NCI-H2081 treated with DMSO at 0.1 percent for 48 hours (cell line): ENCODE results near the gene ATG7.

Experiments used
- DNase-seq: peaks from one replicate; lab custom pipeline; 2025; lab: John Stamatoyannopoulos, UW

Gene ATG7

DNA sequence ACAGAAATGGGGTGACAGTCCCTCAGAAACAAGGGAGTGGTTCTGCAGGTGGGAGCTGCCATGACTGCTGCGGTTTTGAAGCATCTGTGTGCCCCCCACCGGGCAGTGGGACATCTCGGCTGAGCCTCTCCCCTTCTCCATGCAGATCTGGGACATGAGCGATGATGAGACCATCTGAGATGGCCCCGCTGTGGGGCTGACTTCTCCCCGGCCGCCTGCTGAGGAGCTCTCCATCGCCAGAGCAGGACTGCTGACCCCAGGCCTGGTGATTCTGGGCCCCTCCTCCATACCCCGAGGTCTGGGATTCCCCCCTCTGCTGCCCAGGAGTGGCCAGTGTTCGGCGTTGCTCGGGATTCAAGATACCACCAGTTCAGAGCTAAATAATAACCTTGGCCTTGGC is 282.5 kb downstream of the ATG7 start:
- no peak for DNase-seq

DNA sequence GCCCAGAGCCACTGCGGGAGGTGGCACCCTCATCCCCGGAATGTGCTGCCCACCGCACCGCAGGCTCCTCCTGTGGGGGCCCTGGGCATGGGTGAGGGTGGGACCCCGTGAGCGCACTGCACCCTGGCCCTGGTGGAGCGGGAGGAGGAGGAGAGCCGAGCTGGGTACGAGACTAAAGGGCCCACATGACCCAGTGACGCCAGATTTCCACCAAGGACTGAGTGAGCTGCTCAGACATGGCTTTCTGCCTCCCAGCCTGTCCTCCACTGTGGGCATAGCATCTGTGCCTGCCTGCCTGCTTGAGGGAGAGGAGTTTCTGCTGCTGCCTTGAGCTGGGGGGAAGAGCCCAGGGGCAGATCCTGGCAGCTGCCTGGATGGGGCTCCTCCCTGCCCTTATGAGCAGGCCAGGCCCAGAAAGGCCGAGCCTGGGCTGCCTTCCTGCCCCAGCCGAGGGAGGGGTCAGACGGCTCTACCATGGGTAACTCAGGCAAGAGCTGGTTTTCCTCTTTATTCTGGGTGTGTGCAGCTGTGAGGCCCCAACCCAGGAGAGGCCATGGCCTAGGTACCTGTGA is 283.1 kb downstream of the ATG7 start:
- no peak for DNase-seq

DNA sequence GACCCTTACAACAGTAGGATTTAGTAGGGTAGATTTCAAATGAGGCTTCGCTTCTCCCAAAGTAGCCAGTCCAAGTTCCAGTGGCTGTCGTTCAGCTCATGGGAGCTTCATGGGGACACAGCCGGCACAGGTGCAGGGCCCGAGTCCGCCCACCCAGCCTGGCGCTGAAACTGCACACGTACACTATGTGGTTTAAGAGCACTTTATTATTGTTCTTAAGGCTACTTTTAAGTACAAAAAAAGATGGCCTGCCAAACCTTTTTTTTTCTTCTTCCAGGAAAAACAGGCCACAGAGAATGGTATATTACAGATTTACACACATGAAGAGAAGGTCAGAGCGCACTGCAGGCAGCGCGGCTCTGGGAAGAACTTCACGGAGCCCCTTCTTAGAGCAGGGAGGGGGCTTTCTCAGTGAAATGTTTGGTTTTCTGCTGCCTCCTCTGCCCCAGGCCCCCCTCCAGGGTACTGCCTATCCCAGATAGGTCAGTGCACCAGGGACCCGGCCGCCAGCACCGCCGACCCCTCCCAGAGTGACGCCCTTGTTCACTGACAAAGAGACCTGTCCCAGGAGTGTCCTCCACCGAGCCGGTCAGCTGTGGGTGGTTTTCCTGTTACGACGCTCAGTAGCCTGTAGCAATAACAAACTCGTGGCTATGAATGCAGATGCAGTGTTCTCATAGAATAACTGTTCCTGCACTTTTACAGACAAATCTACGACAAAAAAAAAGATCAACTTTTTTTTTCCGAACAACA is 283.9 kb downstream of the ATG7 start:
- DNase-seq, result no peak

DNA sequence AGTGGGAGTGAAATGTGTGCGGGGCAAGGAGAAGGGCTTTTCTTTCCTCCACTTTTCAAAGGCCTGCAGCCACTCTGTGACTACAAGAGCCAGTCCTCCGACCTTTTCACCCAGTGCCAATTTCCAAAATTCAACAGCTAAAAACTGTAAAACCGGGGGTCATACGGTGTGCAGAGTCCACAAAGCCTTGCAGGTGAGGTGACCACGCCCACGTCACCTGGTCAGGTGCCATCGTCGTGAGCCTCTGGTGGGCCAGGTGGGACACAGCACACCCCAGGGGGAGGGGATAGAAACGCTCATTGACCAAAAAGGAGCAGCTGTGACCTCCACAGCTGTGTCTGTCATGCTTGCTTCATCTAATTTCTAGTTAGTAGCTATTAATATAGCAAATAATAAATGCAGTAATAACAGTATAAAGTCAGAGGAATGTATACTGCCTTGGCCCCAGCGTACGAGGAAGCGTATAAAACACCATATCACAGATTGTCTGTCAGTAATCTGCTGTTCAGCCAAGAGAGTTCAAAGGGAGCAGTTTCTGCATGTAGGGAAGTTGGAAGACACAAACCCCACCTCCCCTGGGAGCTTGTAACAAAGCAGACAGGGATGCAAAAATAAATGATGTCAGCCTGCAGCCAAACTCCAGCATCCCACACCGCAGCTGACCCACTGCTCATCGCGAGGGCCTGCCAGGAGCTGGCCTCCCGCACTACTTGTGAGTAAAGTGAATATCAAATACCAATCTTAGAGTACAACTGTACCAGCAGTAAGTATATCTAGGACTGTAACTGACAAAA is 284.9 kb downstream of the ATG7 start:
- no peak for DNase-seq

DNA sequence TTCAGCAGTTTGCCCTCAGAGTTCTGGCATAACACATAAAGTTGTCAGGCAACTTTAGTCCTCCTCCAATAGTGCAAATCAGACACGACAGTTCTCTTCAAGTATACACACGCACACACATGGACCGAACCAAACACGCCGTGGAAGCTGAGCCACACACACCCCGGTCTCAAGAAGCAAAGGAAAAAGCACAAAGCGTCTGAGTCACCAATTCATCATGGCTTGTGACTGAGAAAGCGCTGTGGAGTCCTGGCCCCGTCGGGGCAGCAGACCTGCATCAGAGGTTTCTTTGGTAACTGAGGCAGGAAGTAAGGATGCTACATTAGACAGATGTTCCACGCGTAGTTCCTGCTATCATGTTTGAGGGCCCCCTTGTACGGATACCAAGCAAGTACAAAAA is 285.8 kb downstream of the ATG7 start:
- DNase-seq, result no peak

DNA sequence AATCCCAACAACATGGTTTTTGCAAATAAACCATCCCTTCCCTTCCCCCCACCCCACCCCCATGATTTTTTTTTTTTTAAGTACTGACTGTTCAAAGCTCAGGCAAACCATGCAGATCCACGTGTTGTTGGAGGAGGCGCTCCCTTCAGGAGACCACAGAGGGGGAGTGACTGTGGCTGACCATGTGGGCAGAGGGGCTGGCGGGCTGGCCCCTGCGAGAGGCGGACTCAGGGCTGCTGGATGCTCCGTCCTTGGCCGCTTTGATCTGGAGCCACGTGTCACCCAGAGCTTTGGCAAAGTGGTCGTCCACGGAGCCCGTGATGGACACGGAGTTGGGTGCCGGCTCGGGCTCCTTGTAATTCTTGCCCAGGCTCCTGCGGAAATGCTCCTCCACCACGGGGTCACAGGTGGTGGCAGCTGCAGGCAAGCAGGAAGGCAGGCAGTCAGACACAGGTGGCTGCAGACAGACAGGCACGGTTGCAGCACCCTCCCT is 286.3 kb downstream of the ATG7 start:
- DNase-seq, result no peak

DNA sequence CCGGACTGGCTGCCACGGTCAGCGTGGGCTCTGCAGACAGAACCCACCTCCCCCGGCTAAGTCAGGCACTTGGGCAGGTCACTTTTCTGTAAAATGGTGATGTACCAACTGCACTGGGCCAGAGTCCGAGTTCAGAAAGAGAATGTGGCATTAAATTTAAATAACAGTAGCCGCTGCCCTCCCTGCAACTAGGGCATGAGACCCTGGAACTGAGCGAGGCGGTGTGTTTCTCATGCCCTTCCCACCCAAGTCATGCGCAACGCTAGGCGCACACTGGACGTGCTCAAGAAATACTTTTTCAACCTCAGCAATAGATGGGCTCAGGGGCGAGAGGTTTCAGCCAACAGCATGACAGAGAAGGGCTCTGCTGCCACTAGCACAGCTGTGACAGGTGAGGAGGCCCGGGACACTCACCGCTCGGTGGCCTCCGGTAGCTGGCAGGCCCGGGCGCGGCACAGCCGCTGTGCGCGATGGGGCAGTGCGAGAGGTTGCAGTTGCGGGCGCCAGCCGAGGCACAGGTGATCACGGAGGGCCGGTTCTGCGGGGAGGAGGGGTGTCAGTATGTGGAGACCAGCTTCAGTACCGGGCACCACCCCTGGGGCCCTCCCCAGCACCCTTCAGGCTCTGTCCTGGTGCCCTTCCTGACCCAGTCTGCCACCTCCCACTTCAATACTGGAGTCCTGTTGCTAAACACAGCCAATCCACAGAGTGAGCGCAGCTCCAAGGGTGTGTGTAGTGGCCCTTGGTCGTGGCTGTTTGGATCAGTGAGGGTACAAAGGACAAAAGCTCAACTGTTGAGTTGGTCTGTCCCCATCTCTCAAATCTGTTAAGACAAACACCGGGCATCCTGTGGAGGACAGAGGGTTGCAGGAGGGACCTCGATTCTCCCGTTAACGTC is 287.0 kb downstream of the ATG7 start:
- DNase-seq, result no peak

DNA sequence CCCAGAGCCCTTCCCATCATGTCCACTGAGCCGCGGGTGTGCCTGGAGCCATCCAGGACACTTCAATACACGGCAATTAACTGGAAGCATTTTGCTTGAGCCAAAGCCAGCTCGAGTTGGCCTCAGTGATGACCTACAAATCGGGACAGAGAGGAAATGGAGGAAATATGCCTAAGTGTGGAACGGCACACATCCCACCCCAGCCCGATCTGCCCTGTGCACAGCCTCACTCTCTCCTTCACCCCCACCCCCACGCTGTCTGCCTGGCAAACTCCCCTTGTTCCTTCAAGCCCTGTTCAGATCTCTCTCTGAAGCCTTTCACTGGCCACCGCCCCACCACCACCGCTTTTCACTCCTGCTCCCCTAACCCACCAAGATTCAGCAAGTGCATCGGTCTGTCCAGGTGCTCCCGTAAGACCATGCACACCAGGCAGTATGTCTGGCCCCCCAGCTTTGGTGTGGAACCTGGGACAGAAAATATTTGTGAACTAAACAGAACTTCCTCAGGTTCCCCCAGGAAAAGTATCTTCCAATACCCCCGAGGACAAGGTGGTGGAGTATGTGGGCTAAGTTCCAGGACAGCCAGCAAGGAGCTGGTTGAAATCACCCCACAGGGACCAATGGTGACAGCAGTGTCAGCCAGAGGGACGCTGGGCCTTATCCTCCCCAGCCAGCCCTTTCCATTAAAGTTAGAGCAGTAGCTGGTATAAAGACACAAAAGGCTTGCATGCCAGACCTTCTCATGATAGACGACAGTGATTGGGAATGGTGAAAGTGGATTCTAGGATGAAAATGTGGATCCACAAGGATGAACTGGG is 287.8 kb downstream of the ATG7 start:
- DNase-seq, result no peak

DNA sequence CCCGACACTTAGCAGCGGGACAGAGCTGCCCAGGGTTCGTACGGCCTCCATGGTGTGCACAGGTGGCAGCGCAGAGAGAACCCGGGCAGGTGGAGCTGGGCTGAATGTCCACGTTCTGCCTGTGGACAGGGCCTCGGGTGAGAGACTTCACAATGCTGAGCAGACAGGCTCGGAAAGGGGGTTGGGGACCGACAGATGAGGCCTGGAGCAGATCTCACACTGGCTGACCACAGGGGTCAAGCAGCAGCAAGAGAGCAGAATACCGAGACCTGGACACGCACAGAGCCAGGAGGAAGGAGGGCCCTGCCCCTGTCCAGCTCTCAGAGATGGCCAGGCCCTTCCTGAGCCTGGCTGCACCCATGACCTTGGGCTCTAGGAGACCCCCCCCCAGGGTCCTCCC is 288.5 kb downstream of the ATG7 start:
- DNase-seq, result no peak

DNA sequence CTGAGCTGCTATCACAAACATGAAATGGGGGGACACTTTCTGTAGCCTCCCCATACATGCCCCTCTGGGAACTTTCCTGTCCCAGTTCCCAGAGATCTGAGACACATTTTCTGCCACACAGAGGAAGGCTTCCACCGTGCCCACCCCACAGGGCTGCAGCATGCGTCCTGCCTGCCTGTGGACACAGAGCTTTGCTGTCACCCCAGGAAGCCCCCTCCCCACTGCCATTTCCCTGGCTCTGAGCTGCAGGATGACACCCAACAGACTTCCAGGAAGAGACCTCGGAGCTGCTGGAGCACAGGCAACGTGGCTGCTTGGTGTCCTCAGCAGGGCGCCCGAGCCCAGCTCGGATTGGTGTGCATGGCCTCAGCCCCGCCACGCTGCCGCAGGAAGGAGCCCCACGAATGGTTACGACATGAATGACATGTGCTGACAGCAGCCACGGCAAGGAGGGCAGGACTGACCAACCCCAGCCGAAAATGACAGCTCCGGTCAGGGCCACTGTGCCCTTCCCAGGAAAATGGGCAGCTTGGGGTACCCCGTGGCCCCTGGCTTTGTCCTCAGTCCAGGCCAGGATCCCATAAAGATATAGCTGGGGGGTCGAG is 290.2 kb downstream of the ATG7 start:
- DNase-seq, result no peak

DNA sequence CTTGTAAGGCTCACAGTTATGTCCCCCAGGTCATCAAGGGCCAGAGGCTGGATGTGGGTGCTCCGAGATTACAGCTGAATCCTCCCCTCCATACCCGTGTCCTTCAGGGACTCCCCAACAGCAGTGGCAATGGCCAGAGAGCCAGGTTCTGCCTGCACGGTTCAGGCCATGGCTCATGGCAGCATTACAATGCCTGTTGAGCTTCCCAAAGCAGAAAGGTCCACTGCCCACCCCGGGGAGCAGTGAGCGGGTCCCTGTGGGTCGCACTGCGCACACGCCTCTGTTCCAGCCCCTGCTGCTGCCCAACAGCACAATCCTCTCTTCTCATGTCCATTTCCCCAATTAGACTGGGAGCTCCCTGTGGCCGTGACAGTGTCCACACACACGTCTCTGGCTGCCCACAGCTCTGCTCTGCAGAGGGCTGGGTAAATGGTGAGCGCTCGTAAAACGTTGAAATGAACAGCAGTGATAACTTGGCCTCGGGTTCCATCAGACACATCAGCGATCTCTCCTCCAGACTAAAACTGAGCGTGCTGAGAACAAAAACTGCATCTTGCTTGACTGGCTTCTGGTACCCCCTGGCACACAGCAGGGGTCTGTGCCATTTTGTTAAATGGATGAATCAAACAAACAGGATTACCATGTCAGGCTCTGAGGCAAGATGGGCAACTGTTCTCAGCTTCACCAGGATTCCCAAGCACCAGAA is 291.1 kb downstream of the ATG7 start:
- DNase-seq, result no peak

DNA sequence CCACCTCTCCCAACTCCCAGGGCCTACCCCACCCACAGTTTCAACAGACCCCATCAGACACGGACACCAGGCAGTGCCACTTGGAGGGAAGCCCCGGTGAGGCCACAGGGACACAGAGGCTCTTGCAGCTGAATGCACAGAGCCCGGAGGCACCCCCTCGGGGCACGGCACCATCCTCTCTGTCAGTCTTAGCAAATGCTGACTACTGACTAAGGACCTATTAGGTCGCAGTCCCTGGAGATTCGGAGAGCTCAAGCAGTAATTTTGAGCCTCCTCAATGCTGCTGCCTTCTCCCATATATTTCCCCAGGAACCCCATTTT is 291.6 kb downstream of the ATG7 start:
- DNase-seq, result no peak

DNA sequence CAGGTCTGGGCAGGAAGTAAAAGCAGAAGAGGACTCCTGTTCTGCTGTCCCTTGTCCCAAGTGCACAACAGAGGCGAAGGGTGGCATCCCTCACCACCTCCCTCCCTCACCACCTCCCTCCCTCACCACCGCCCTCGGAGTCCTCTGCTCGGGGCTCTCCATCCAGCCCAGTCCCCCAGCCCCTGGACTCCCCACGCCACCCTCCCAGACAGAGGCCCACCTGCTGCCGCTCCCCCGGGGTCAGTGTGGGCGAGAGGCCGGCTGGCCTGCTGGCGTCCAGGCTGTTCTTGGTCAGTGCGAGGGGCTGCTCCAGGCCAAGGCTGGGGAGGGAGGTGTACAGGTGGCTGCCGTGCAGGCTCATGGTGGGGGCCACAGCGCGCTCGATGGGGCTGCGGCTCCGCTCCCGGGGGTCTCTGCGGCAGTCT is 292.4 kb downstream of the ATG7 start:
- DNase-seq, result no peak

DNA sequence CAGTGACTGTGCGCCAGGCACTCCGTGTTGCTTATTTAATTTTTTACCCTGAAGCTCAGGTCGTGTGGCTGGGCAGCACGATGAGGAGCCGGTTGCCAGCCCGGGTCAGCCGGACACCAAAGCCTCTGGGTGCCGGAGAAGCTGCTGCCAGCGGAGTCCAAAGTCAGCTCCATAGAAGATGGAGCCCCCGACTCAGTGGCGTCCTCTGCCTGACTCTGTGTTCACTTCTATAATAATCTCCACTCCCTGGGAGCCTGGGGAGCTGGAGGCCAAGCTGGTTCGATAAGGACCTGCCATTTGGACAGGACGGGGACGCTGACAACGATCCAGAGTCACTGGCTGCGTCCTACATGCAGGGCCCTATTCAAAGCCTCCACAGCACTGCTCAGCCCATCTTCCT is 292.9 kb downstream of the ATG7 start:
- no peak for DNase-seq

DNA sequence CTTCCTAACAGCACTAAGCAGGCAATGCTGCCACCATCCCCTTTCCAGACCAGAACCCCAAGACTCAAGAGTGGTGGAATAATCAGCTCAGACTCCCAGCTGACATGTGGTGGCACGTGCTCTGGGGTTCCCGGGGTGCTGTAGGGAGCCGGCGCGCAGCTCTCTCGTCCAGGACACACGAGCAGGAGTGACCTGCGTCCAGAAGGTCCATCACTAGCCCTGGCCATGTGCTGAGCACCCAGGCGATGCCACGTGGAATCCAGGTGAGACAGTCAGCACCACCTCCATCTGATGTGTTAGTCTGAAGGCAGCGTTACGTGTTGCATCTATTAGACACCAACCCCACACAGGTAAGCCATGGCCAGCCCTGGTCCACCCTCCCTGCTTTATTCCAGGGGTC is 293.3 kb downstream of the ATG7 start:
- no peak for DNase-seq

DNA sequence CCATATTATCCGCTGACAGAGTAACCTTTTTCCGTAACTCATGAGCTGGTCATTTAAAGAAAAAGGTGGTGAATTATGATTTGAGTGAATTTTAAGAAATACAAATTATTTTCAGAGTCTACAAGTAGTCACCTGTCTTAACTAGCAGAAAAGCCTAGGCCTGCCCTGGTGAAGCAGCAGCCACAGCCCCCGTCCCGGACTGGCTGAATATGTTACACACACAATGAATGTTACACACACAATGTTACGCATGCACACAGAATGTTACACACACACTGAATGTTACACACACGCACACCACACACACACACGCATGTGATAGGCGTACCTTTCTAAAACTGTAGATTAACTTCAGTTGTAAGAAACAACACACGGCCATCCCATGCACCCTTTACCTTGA is 293.7 kb downstream of the ATG7 start:
- no peak for DNase-seq

DNA sequence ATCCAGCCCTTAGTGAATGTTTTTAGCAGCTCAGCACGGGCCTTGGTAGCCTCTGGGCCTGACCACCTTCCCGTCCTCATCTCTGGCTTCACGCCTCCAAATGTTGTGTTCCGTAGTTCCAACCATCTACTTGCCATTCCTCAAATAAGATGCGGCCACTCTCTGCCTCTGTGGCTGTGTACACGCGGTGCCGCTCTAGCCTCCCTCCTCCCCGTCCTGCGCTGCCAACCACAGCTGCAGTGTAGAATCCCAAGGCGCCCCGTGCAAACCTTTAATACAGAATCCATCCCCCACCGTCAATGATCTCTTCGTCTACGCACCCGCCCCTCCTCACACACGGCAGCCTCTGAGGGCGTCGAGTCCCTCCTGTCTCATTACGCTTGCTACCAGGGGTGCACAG is 294.3 kb downstream of the ATG7 start:
- DNase-seq, result no peak

DNA sequence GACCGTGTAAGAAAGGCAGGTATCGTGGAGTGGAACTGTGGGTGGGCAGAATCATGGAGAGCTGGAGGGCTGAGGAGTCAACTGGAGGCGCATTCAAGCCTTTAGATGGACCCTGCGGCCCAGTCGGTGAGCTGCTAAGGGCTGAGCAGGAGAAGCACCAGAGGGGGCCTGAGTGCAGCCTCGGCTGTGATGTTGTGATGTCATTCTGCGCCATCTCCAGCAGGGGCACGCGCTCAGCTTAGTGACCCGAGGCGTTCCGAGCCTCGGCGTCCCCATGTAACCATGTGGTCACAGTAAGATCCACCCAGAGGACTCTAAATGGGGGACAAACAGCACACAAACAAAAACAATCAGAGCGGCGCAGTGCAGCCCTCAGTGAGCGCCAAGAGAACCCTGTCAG is 294.7 kb downstream of the ATG7 start:
- DNase-seq, result no peak

DNA sequence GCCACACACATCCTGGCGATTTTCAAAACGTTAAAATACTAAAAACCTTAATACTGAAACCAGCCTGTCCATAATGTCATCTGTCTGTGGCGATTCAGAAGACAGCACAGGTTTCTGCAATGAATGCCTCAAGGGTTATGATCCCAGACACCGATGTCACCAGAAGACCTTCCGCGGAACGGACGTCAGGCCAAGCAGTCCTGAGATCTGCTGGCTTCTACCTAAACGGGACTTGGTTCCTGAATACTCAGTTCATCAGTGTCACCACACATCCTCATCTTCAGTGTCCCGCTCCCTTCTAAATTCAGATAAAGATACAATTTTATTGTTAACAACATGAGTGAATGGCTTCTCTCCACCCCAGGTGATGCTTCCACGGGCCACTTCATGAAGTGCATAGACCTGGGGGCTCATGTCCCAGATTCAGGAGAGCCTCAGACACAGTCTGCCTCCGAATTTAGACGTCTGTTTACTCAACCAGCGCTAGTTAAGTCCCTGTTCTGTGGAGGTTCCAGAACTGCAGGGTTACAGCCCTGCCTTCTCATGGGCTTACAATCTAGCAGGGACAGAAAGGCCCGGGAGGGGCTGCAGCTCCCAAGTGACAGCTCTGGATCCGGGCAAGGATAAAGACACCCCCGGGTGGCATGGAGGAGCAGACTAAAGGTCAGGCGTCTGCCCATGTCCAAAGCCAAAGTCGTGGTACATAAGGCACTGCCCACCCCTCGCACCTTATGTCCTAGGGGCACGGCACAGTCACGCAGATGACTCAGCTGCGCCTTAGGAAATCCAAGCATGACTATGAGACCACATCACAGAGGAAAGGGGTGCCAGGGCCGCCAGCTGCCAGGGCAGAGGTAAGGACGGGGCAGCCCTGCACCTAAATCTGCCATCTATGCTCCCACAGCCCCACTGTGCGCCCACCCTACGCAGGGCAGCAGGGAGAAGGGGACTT is 295.6 kb downstream of the ATG7 start:
- no peak for DNase-seq
